LNCaP clone FGC (cell line): Measurements from ENCODE around the gene ATP1B1.

Source experiments
- DNase-seq: peaks from one replicate; pipeline ENCODE4 v3.0.0-alpha.2; 2011; ENCODE audit warnings: low read depth
- H3K4me3 ChIP-seq: 2 replicates; pipeline ENCODE4 v1.5.1; 2011; ENCODE audit warnings: mild to moderate bottlenecking, low read depth, low read length, control low read depth
- CTCF ChIP-seq: IDR thresholded peaks from 2 replicates; pipeline ENCODE4 v1.5.1; 2012; ENCODE audit warnings: mild to moderate bottlenecking; ENCODE audit not compliant: control insufficient read depth, insufficient read depth; ENCODE audit errors: extremely low read depth

The ATP1B1 gene

GRCh38 chr1:169108223-169108622 is 1.7 kb downstream of the ATP1B1 start:
- H3K4me3 ChIP-seq = peak overlapping the region; percentile 59
- no peak for DNase-seq
- no peak for TF ChIP-seq CTCF

DNA sequence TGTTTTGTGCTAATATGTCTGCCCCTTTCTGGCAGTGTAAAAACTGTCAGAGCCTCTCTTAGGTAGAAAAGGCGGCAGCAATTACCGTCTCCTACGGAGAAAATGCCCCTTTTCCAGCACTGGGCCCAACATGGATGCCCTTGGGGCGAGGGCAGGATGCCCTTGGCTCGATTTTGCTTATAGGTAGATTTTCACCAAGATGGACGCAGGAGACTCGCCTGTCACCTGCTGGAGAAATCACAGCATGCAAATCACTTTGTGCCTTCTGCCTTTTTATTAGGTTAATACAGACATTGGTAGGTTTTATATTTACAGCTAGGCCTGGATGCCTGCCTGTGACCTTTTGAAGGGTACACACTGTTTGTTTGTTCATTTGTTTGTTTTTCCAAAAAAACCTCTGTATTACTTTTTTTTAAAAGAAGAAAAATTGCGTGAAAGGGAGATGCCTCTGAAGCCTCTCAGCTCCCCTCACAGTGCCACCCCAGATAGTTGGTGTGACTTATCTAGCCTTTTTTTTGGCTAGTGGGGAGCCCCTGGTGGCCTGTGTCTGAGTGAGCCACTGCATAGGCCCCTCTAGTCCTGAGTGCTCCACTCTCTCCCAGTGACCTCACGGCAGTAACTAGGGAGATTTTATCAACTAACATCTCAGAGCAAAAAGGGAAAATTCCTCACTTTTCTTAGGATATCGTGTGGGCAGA is 2.5 kb downstream of the ATP1B1 start:
- peak overlapping the region; percentile 59 for H3K4me3 ChIP-seq
- peak; percentile 87 for DNase-seq
- TF ChIP-seq CTCF = peak; percentile 63

GRCh38 chr1:169109561-169110134 is 3.2 kb downstream of the ATP1B1 start:
- peak; percentile 76 for DNase-seq
- peak overlapping the region; percentile 59 for H3K4me3 ChIP-seq
- no peak for TF ChIP-seq CTCF

GRCh38 chr1:169110236-169110635 is 3.7 kb downstream of the ATP1B1 start:
- DNase-seq = no peak
- TF ChIP-seq CTCF = no peak
- peak overlapping the region; percentile 59 for H3K4me3 ChIP-seq

- H3K4me3 ChIP-seq = peak overlapping the region; percentile 59
- no peak for DNase-seq
- TF ChIP-seq CTCF = no peak
These were observed 4.4 kb downstream of the ATP1B1 start for GRCh38 chr1:169110689-169111447.

GRCh38 chr1:169111472-169111871 is 5.0 kb downstream of the ATP1B1 start:
- DNase-seq = no peak
- H3K4me3 ChIP-seq = no peak overlapping the region
- no peak for TF ChIP-seq CTCF
